MM.1S (cell line): ENCODE results near the gene CSF1.
A peak's percentile ranks its signal among the peaks of the same experiment; 100 is the strongest.

Source experiments
- DNase-seq: peaks from one replicate; pipeline ENCODE4 v3.0.0-alpha.2; 2015
- H2AFZ ChIP-seq: fragments of 300-600 bp; sonication (generic); 2 replicates; pipeline ENCODE4 v1.6.0; 2016; ENCODE audit warnings: antibody characterized with exemption, low read length
- H3F3A ChIP-seq: fragments of 300-600 bp; sonication (generic); 2 replicates; pipeline ENCODE4 v1.6.1; 2016; ENCODE audit warnings: mild to moderate bottlenecking, antibody characterized with exemption, low read length, moderate library complexity, mixed read lengths; ENCODE audit not compliant: insufficient read depth
- H3K27ac ChIP-seq: fragments of 300-600 bp; sonication (generic); 2 replicates; pipeline ENCODE4 v1.5.1; 2016; ENCODE audit warnings: mild to moderate bottlenecking, low read length
- H3K27me3 ChIP-seq: fragments of 300-600 bp; sonication (generic); replicated peaks from 2 replicates; pipeline ENCODE4 v1.6.0; 2016; ENCODE audit warnings: low read length; ENCODE audit not compliant: insufficient read depth
- H3K36me3 ChIP-seq: fragments of 300-600 bp; sonication (generic); replicated peaks from 2 replicates; pipeline ENCODE4 v1.6.1; 2016; ENCODE audit warnings: mild to moderate bottlenecking, low read length, mixed read lengths; ENCODE audit not compliant: insufficient read depth
- H3K4me1 ChIP-seq: fragments of 300-600 bp; sonication (generic); 2 replicates; pipeline ENCODE4 v1.6.1; 2016; ENCODE audit warnings: low read length, mixed read lengths
- H3K4me2 ChIP-seq: fragments of 300-600 bp; sonication (generic); 2 replicates; pipeline ENCODE4 v1.6.0; 2016; ENCODE audit warnings: low read depth, low read length
- H3K4me3 ChIP-seq: fragments of 300-600 bp; sonication (generic); 2 replicates; pipeline ENCODE4 v1.5.1; 2016; ENCODE audit warnings: low read length, mixed read lengths
- H3K79me2 ChIP-seq: fragments of 300-600 bp; sonication (generic); 2 replicates; pipeline ENCODE4 v1.6.1; 2016; ENCODE audit warnings: mixed run types, low read length, mixed read lengths
- H3K9ac ChIP-seq: fragments of 300-600 bp; sonication (generic); 2 replicates; pipeline ENCODE4 v1.6.1; 2016; ENCODE audit warnings: low read length, mixed read lengths
- H3K9me2 ChIP-seq: fragments of 300-600 bp; sonication (generic); replicated peaks from 2 replicates; pipeline ENCODE4 v1.6.1; 2016; ENCODE audit warnings: mild to moderate bottlenecking, low read length, mixed read lengths; ENCODE audit not compliant: insufficient read depth
- H3K9me3 ChIP-seq: fragments of 300-600 bp; sonication (generic); replicated peaks from 2 replicates; pipeline ENCODE4 v1.6.1; 2016; ENCODE audit warnings: mild to moderate bottlenecking, low read length, mixed read lengths; ENCODE audit not compliant: insufficient read depth
- H4K20me1 ChIP-seq: fragments of 300-600 bp; sonication (generic); 2 replicates; pipeline ENCODE4 v1.6.1; 2016; ENCODE audit warnings: mild to moderate bottlenecking, low read length, moderate library complexity, mixed read lengths; ENCODE audit not compliant: insufficient read depth
- EZH2 ChIP-seq: fragments of 300-600 bp; sonication (generic); optimal IDR thresholded peaks from 2 replicates; pipeline ENCODE3; 2017; ENCODE audit warnings: low read depth, mild to moderate bottlenecking, antibody characterized with exemption, low read length, mixed read lengths
- EZH2phosphoT487 ChIP-seq: fragments of 300-600 bp; sonication (generic); IDR thresholded peaks from 2 replicates; pipeline ENCODE4 v1.6.1; 2018; ENCODE audit warnings: antibody characterized with exemption, low read length
- TF ChIP-seq, protein P1 (sequence below): fragments of 300-600 bp; sonication (generic); IDR thresholded peaks from 2 replicates; pipeline ENCODE4 v1.5.1; 2016; ENCODE audit warnings: antibody characterized with exemption, low read length, mixed read lengths

CSF1 gene

DNA sequence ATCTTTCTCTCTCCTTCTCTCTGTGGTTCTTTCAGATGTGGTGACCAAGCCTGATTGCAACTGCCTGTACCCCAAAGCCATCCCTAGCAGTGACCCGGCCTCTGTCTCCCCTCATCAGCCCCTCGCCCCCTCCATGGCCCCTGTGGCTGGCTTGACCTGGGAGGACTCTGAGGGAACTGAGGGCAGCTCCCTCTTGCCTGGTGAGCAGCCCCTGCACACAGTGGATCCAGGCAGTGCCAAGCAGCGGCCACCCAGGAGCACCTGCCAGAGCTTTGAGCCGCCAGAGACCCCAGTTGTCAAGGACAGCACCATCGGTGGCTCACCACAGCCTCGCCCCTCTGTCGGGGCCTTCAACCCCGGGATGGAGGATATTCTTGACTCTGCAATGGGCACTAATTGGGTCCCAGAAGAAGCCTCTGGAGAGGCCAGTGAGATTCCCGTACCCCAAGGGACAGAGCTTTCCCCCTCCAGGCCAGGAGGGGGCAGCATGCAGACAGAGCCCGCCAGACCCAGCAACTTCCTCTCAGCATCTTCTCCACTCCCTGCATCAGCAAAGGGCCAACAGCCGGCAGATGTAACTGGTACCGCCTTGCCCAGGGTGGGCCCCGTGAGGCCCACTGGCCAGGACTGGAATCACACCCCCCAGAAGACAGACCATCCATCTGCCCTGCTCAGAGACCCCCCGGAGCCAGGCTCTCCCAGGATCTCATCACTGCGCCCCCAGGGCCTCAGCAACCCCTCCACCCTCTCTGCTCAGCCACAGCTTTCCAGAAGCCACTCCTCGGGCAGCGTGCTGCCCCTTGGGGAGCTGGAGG lies 12.7 kb downstream of the CSF1 start:
- Histone ChIP-seq H3K36me3 (no peaks in the 10 kb centered on the region), H3K9ac (peak overlapping the region; percentile 73), H3K4me1 (no peaks in the 10 kb centered on the region), H3K9me2 (no peaks in the 10 kb centered on the region), H3K4me3 (peak overlapping the region; percentile 89), H3K9me3 (no peaks in the 10 kb centered on the region), H3K79me2 (peaks cover 14% of the 10 kb centered on the region), H2AFZ (peak overlapping the region; percentile 51), H3K4me2 (peak overlapping the region; percentile 69; the same call in 1 of the 2 replicates), H3K27ac (no peak overlapping the region), H4K20me1 (no peaks in the 10 kb centered on the region), H3F3A (no peaks in the 10 kb centered on the region), H3K27me3 (no peaks in the 10 kb centered on the region)
- peak; percentile 57 for DNase-seq
- no peak for TF ChIP-seq EZH2phosphoT487
- TF ChIP-seq, protein P1, sequence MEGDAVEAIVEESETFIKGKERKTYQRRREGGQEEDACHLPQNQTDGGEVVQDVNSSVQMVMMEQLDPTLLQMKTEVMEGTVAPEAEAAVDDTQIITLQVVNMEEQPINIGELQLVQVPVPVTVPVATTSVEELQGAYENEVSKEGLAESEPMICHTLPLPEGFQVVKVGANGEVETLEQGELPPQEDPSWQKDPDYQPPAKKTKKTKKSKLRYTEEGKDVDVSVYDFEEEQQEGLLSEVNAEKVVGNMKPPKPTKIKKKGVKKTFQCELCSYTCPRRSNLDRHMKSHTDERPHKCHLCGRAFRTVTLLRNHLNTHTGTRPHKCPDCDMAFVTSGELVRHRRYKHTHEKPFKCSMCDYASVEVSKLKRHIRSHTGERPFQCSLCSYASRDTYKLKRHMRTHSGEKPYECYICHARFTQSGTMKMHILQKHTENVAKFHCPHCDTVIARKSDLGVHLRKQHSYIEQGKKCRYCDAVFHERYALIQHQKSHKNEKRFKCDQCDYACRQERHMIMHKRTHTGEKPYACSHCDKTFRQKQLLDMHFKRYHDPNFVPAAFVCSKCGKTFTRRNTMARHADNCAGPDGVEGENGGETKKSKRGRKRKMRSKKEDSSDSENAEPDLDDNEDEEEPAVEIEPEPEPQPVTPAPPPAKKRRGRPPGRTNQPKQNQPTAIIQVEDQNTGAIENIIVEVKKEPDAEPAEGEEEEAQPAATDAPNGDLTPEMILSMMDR, result peak; percentile 71
- TF ChIP-seq EZH2, result no peak

DNA sequence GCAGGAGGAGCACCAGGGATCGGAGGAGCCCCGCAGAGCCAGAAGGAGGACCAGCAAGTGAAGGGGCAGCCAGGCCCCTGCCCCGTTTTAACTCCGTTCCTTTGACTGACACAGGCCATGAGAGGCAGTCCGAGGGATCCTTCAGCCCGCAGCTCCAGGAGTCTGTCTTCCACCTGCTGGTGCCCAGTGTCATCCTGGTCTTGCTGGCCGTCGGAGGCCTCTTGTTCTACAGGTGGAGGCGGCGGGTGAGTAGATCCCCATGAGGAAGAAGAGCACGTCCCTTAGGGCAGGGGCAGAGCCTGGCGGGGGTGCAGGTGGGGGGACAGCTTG lies 13.3 kb downstream of the CSF1 start:
- no peak for DNase-seq
- Histone ChIP-seq H3K9me3 (no peaks in the 10 kb centered on the region), H2AFZ (peak overlapping the region; percentile 51), H3K4me1 (no peaks in the 10 kb centered on the region), H3K36me3 (no peaks in the 10 kb centered on the region), H4K20me1 (no peaks in the 10 kb centered on the region), H3F3A (no peaks in the 10 kb centered on the region), H3K9ac (peak overlapping the region; percentile 73), H3K4me2 (peak overlapping the region; percentile 69; the same call in 1 of the 2 replicates), H3K4me3 (peak overlapping the region; percentile 89), H3K9me2 (no peaks in the 10 kb centered on the region), H3K79me2 (peaks cover 14% of the 10 kb centered on the region), H3K27ac (no peak overlapping the region), H3K27me3 (no peaks in the 10 kb centered on the region)
- TF ChIP-seq EZH2 (no peak), EZH2phosphoT487 (no peak)

DNA sequence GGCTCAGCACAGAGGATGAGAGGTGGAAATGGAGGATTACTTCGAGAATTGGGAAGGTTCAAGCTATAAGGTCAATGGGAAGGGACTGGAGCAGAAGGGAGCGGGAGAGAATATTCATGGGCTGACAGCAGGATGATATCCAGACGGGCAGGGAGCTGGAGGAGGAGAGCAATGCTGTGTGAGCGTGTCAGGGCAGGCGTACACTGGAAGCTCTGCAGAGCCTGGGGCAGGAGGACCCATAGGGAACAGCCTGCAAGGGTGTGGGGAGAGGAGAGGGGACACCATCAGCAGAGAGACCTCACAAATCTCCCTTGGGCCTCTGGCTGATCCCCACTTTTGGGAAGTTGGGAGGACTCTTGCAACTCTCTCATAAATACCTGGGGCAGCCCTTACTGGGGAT lies 13.7 kb downstream of the CSF1 start:
- Histone ChIP-seq H3K79me2 (peaks cover 14% of the 10 kb centered on the region), H3K4me2 (peak overlapping the region; percentile 69), H3K9ac (peak overlapping the region; percentile 73; the same call in 1 of the 2 replicates), H3F3A (no peaks in the 10 kb centered on the region), H3K4me3 (peak overlapping the region; percentile 89), H3K9me3 (no peaks in the 10 kb centered on the region), H3K4me1 (no peaks in the 10 kb centered on the region), H3K36me3 (no peaks in the 10 kb centered on the region), H4K20me1 (no peaks in the 10 kb centered on the region), H3K9me2 (no peaks in the 10 kb centered on the region), H3K27me3 (no peaks in the 10 kb centered on the region), H2AFZ (peak overlapping the region; percentile 51; the same call in 1 of the 2 replicates), H3K27ac (no peak overlapping the region)
- no peak for DNase-seq
- TF ChIP-seq EZH2 (no peak), EZH2phosphoT487 (no peak)
- TF ChIP-seq, protein P1, result no peak
